ENCODE data around the gene MPV17L2. TPM values are rescaled to one million over a fixed set of nuclear protein-coding genes. Genes with fewer than 3 reads are reported as not detected.
A peak's percentile ranks its signal among the peaks of the same experiment; 100 is the strongest.

Gene MPV17L2
- total and polyA plus RNA-seq, 2 donors from 2014 or later: 11.5 to 31.1 TPM

DNA sequence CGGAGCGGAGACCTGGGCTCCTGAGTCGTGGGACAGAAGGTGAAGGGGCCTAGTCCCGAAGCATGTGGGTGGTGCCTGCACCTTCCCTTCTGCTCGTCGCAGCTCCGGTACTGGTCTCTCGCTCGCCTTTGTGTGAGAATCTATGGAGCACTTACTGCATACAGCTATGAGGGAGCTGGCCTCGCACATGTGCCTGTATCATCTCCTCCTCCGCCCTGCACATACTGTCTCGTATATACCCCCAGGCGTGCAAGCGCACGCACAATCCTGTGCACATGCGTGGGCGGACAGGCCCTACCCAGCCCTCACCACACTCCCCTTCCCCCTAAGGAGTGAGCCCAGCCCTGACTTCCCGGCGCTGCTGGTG is 31.4 kb upstream of the MPV17L2 start:
- H3K36me3 ChIP-seq (ENCODE audit: control insufficient read depth in 2 of 3, insufficient read depth in 3 of 3, low read length in 3 of 3): peaks cover 8 to 28% (median 9%) of the 10 kb centered on the region in 3 donors
- no peak overlapping the region for H3K27ac ChIP-seq (ENCODE audit: low read depth in 2 of 2, low read length in 2 of 2)
- TF ChIP-seq, protein P1, sequence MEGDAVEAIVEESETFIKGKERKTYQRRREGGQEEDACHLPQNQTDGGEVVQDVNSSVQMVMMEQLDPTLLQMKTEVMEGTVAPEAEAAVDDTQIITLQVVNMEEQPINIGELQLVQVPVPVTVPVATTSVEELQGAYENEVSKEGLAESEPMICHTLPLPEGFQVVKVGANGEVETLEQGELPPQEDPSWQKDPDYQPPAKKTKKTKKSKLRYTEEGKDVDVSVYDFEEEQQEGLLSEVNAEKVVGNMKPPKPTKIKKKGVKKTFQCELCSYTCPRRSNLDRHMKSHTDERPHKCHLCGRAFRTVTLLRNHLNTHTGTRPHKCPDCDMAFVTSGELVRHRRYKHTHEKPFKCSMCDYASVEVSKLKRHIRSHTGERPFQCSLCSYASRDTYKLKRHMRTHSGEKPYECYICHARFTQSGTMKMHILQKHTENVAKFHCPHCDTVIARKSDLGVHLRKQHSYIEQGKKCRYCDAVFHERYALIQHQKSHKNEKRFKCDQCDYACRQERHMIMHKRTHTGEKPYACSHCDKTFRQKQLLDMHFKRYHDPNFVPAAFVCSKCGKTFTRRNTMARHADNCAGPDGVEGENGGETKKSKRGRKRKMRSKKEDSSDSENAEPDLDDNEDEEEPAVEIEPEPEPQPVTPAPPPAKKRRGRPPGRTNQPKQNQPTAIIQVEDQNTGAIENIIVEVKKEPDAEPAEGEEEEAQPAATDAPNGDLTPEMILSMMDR (IDR thresholded peaks at IDR 0.05; ENCODE audit: borderline replicate concordance, extremely low read depth, insufficient read depth): no peak
- no peaks in the 10 kb centered on the region for H3K27me3 ChIP-seq (ENCODE audit: control insufficient read depth, insufficient read depth, low read length)
- H3K9me3 ChIP-seq (ENCODE audit: control insufficient read depth in 2 of 3, insufficient read depth in 1 of 3, low read length in 3 of 3): no peaks in the 10 kb centered on the region
- no peak for FAIRE-seq
- peaks cover 0 to 15% (median 12%) of the 10 kb centered on the region in 3 donors for H3K4me1 ChIP-seq (ENCODE audit: control insufficient read depth in 2 of 3, insufficient read depth in 2 of 3, low read depth in 1 of 3, low read length in 3 of 3)
- intact Hi-C loops (cut with DNase I): no loop called here
- DNase-seq: peak in 1 of 5 donors; percentile 81
- peak overlapping the region; percentile 20 to 40 (median 35) for H3K4me3 ChIP-seq (ENCODE audit: low read length in 3 of 3)
- H3K9ac ChIP-seq (ENCODE audit: low read length in 3 of 3): peak overlapping the region in 1 of 3 donors; percentile 65

DNA sequence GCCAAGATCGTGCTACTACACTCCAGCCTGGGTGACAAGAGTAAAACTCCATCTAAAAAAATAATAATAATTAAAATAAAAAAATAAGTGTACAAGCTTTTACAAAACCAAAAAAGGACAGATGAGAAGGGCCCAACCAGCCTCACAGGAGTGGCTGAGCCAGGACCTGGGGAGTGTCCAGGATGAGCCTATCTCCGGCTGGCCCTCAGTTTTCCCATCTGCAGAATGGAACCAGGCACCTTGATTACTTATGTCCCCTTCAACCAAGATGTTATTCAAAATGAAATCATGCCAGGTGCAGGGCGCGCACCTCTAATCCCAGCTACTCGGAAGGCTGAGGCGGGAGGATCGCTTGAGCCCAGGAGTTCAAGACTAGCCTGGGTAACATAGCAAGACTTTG is 28.9 kb upstream of the MPV17L2 start:
- intact Hi-C loops (cut with DNase I): no loop called here
- Histone ChIP-seq H3K4me3 (ENCODE audit: low read length in 3 of 3) (no peak overlapping the region), H3K9ac (ENCODE audit: low read length in 3 of 3) (no peak overlapping the region), H3K9me3 (ENCODE audit: control insufficient read depth in 2 of 3, insufficient read depth in 1 of 3, low read length in 3 of 3) (no peaks in the 10 kb centered on the region), H3K4me1 (ENCODE audit: control insufficient read depth in 2 of 3, insufficient read depth in 2 of 3, low read depth in 1 of 3, low read length in 3 of 3) (peaks cover 0 to 7% (median 3%) of the 10 kb centered on the region in 3 donors), H3K27ac (ENCODE audit: low read depth in 2 of 2, low read length in 2 of 2) (no peak overlapping the region), H3K36me3 (ENCODE audit: control insufficient read depth in 2 of 3, insufficient read depth in 3 of 3, low read length in 3 of 3) (peaks cover 8 to 37% (median 11%) of the 10 kb centered on the region in 3 donors), H3K27me3 (ENCODE audit: control insufficient read depth, insufficient read depth, low read length) (no peaks in the 10 kb centered on the region)
- FAIRE-seq (no peak), DNase-seq (no peak)
- TF ChIP-seq, protein P1 (IDR thresholded peaks at IDR 0.05; ENCODE audit: borderline replicate concordance, extremely low read depth, insufficient read depth): no peak

DNA sequence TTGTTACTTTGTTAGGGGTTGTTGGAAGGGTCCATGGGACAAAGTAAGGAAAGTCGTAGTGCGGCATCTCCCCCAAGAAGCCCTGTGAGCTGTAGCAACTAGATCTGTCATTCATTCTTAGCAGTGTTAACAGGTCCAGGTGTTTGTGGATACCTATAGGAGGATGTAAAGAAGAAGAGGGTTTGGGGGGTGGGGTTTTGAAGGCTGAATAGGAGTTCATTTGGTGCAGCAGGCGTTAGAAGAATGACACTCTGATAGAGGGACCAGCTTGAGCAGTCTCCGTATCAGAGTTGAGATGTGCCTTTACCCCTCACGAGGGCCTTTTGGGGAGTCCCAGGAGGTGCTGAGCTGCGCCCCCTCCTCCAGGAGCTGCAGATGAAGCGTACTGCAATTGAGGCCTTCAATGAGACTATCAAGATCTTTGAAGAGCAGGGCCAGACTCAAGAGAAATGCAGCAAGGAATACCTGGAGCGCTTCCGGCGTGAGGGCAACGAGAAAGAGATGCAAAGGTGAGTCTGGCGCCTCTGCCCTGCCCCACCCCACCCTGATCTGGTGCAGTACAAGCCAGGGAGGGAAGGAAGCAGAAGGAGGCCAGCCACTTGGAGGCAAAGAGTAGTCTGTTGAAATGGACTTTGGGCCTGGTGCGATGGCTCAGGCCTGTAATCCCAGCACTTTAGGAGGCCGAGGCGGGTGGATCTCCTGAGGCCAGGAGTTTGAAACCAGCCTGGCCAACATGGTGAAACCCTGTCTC is 27.0 kb upstream of the MPV17L2 start:
- peaks cover 0 to 4% (median 3%) of the 10 kb centered on the region in 3 donors for H3K4me1 ChIP-seq (ENCODE audit: control insufficient read depth in 2 of 3, insufficient read depth in 2 of 3, low read depth in 1 of 3, low read length in 3 of 3)
- no peak overlapping the region for H3K4me3 ChIP-seq (ENCODE audit: low read length in 3 of 3)
- FAIRE-seq (no peak), DNase-seq (no peak)
- H3K27me3 ChIP-seq (ENCODE audit: control insufficient read depth, insufficient read depth, low read length): no peaks in the 10 kb centered on the region
- intact Hi-C loops (cut with DNase I): no loop called here
- no peaks in the 10 kb centered on the region for H3K9me3 ChIP-seq (ENCODE audit: control insufficient read depth in 2 of 3, insufficient read depth in 1 of 3, low read length in 3 of 3)
- H3K27ac ChIP-seq (ENCODE audit: low read depth in 2 of 2, low read length in 2 of 2): no peak overlapping the region
- H3K9ac ChIP-seq (ENCODE audit: low read length in 3 of 3): no peak overlapping the region
- TF ChIP-seq, protein P1 (IDR thresholded peaks at IDR 0.05; ENCODE audit: borderline replicate concordance, extremely low read depth, insufficient read depth): no peak
- peaks cover 8 to 37% (median 11%) of the 10 kb centered on the region in 3 donors for H3K36me3 ChIP-seq (ENCODE audit: control insufficient read depth in 2 of 3, insufficient read depth in 3 of 3, low read length in 3 of 3)
